GM18873 (cell line): ENCODE measurements around the gene XRCC1.
"Not testable (repeated sequence)": the region's sequence is repeated elsewhere in the genome, so short reads cannot be mapped to it uniquely, and the experiment has no call there.

Experiments
- ATAC-seq: cut with Tn5 transposase; IDR thresholded peaks from one replicate; pipeline ENCODE4 v1.9.1; 2021; ENCODE audit warnings: mild to moderate bottlenecking, moderate library complexity, moderate number of reproducible peaks; ENCODE audit not compliant: unreplicated experiment, low FRiP score

XRCC1 gene

DNA sequence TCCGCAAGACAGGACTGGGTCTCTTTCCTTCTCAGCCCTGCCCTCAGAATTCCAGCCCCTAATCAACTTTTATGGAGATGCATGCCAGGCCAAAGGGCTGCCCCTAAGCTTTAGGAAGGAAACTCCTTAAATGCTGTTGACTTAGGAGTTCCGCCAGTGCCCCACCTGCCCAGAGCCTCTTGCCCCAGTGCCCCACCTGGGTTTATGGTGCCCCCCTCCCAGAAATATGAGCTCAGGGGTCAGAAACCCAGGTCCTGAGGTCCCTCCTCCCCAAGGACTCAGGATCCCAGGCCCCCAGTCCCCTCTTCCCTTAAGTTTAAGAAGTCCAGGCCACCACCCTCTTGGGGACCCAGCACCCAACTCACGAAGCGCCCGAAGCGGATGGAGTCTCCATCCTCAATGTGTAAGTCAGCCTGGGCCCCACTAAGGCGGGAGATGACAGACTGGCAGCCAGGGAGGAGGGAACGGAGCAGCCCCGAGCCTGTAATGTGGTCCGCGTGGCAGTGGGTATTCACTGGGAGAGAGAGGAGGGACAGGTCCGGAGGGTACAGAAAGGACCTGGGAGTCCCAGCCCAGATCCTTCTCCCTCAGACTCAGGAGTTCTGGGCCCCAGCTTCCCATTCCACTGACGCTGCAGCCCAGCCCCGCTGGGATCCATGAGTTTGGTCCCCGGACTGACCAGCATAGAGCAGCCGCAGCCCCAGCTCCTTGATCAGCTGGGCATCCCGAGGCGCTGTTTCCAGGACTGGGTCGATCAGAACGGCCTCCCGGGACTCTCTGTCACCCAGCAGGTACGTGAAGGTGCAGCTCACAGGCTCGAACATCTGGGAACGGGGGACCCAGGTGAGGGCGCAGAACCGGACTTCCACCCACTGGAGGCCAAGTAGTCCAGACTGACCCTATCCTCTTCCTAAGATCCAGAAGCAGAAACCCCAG, 49.2 kb downstream of the XRCC1 start:
- ATAC-seq: no peak

DNA sequence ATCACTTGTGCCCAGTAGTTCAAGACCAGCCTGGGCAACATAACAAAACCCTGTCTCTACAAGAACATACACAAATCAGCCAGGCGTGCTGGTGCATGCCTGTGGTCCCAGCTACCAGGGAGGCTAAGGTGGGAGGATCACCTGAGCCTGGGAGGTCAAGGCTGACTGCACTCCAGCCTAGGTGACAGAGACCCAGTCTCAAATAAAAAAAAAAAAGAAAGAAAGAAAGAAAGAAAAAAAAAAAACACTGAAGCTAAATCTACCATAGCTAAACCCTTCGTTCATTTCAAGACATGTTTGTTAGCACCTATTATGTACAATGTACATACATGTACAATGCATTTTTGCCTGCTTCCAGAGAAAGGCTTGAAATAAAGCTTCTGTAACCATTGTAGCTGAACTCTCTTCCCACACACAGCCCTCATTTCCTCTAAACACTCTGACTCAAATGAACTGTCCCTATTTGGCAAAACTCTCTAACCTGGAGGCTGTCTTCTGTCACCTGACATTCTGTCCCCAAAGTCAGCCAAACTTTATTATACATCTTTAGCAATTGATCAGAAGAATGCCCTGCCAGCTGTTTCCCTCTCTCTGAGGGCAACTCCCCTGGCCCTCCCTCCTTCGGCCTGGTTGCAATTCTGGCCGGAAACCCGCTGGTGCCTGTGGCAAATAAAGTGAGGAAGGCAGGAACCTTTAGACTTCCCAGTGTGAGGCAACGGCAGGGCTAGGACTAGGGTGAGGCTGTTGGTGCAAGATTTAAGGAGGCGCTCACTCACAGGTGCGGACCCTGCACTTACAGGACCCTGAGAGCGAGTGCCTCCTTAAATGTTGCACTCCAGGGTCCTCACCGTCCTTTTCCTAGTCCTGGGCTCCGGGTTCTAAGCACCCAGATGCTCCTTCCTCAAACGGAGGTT, 50.1 kb downstream of the XRCC1 start:
- no peak for ATAC-seq

DNA sequence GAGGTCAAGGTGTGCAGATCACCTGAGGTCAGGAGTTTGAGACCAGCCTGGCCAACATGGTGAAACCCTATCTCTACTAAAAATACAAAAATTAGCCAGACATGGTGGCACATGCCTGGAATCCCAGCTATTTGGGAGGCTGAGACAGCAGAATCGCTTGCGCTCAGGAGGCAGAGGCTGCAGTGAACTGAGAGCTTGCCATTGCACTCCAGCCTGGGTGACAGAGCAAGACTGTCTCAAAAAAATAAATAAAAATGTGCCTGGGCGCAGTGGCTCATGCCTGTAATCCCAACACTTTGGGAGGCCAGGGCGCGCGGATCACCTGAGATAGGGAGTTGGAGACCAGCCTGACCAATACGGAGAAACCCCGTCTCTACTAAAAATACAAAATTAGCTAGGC, 51.6 kb downstream of the XRCC1 start:
- ATAC-seq: not testable (repeated sequence)

DNA sequence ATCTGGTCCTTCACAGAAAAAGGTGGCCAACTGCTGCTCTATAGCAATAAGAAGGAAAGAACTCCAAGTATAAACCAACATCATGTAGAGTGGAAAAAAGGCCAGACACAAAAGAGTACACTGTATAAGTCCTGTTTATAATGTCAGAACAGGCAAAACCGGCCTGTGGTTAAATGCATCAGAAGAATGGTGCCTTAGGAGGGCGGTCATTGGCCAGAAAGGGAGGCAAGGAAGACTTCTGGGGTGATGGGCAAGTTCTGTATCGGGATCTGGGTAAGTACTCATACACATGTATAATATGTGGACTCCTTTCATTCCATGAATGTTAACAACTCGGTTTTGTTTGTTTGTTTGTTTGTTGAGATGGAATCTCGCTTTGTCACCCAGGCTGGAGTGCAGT, 52.4 kb downstream of the XRCC1 start:
- ATAC-seq: no peak

DNA sequence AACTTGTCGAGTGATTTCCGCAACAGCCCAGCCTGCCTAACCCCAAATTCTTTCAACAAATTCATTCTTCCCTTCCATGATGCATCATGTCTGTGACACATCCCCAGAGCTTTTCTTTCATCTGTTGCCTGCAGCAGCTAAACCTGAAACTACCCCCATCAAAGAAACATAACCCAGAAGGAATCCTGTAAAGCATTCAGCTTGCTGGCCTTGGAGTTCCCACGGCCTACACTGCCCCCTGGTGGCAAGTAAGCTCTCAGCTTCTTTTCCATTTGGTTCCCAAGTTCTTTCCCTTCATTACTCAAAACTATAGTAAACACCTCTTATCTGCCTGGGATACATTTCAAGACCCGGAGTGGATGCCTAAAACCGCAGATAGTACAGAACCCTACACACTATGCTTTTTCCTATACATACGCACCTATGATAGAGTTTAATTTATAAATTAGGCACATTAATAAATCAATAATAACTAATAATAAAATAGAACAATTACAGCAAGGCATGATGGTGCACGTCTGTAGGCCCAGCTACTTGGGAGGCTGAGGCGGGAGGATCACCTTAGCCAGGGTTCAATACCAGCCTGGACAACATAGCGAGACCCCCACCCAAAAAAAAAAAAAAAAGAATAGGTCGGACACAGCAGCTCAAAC, 55.8 kb downstream of the XRCC1 start:
- ATAC-seq: no peak

DNA sequence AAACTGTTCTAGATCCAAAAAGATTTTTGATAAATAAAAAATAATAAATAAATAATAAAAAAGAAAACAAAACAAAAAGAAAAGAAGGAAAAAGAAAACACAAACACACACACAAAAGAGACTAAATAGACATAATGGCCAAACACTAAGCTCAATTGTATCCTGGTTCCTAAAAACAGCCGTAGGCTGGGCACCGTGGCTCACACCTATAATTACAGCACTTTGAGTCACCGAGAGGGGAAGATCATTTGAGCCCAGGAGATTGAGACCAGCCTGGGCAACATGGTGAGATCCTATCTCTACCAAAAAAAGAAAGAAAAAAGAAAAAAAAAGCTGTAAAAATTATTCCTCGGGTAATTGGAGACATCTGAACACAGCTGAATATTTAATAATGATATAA, 57.3 kb downstream of the XRCC1 start:
- no peak for ATAC-seq

DNA sequence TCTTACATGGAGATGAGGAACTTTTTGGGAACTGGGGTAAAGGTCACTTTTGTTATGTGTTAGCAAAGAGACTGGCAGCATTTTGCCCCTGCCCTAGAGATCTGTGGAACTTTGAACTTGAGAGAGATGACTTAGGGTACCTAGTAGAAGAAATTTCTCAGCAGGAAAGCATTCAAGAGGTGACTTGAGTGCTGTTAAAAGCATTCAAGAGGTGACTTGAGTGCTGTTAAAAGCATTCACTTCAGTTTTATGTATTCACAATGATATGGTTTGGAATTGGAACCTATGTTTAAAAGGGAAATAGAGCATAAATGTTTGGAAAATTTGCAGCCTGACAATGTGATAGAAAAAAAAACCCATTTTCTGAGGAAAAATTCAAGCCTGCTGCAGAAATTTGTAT, 62.9 kb downstream of the XRCC1 start:
- ATAC-seq: not testable (repeated sequence)

DNA sequence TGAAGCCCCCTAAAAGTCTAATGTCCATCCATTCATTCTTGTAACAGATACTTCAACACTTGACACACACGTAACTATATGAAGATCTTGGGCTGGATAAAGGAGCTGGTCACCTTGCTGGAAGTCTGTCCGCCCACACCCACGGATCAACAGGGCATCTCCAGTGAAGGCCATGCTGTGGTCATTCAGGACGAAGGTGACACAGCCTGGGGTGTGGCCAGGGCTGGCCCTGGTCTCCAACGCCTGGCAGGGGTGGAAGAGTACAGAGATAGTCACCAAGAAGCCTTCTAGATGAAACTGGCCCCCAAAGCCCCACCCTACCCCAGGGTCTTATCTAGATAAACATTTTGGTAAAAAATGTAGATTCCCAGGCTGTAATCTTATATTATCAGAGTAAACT, 64.0 kb downstream of the XRCC1 start:
- ATAC-seq: no peak

DNA sequence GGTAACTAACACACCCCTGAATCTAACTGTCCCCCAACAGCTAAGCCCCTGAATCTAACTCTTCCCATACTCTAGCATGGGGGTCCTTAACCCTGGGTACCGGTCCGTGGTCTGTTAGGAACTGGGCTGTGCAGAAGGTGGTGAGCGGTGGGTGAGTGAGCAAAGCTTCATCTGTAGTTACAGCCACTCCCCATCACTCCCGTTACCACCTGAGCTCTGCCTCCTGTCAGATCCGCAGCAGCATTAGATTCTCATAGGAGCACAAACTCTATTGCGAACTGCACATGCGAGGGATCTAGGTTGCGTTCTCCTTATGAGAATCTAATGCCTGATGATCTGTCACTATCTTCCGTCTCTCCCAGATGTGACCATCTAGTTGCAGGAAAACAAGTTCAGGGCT, 64.6 kb downstream of the XRCC1 start:
- no peak for ATAC-seq

DNA sequence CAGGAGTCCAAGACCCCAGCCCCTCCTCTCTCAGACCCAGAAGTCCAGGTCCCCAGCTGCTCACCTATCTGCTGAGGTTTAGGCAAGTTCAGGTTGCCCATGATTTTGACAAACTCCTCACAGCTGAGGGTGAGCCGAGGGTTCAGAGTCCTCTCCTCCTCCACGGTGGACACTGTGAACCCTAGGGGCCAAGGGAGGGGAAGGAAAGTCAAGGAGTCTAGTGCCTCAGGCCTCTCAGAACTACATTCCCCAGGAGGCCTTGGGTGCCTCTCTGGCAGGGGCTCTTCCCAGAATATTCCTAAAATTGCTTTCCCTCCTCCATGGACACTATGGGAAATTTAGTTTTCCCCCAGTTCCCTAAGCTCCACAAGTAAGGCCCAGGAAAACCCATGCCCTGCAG, 67.4 kb downstream of the XRCC1 start:
- ATAC-seq: no peak

DNA sequence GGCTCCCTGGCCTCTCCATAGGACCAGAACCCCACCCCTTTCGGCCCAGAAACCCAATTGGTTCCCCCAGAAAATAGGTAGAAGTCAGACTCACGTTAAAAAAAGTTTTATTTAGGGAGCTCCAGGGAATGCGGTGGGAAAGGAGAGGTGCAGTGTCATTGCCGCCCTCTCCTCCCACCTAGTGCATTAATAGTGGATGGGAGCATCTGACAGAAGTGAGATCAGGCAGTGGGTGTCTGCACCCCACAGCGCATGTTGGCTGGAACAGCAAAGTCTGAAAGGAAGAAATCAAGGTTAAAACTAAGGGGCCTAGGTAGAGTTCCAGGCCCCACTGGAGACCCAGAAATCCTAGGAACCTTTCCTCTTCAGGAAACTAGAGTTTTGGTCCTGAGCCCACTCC, 68.7 kb downstream of the XRCC1 start:
- ATAC-seq: no peak

DNA sequence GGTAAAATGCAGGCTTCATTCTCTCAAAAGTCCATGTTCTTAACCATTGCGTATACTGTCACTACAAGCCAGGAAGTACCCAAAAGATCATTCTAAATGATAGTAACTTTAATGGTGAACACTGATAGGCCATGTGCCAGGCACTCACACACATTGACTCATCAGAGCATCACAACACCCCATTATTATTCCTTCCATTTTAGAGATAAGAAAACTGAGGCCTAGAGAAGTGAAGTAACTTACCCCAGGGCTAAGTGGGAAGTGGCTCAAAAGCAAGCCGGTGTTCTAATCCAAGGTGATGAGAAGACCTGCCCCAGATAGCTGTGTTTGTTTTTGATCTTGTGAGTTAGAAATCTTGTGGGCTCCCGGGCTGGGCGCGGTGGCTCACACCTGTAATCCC, 69.4 kb downstream of the XRCC1 start:
- ATAC-seq: no peak

DNA sequence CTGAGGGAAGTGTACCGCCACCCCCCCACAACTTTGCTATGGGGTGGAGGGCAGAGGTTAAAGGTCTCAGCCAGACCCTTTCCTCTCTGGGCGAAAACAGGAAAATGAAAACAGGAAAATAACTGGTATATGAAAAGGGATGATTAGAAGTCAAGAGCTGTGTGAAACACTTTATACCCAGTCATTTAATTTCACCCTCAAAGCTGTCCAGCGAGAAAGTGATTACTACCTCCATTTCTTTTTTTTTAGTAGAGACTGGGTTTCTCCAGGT, 70.2 kb downstream of the XRCC1 start:
- no peak for ATAC-seq

DNA sequence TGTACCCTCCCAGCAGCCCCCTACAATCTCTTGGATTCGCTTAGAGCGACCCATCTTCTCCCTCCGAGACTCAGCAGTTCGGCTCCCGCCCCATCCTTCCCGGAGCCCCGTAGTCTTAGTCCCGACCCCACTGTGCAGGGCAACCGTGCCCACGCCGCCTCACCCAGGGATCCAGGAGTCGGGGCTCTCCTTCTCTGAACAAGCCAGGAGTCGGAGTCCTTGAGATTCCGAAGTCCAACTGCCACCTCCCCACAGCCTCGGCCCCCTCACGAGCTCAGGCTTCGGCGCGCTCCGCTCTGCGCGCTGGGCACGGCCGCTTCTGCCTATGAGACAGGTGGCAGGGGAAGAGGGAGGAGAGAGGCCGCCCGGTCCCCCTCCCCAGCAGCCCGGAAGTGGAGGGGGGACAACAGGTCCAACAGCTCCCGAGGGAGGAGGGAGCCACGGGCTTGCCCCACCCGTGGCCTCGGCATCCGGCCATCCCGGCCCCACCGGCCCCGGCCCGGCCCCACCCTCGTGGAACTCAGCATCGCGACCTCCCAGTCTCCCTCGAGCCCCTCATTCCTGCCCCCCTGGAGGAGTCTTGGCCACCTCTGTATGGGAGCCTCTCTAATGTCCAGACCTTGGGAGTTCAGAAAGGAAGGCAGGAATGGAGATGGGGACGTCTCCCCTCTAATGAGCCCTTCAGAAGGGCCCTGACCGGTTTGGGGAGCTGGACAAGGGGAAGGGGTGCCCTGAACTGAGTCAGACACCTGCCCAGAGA, 70.7 kb downstream of the XRCC1 start, which contains the start of gene PHLDB3:
Gene PHLDB3, minus strand, starts transcription at position 321 of the 760 bp plus-strand sequence. CDS start 628 bp downstream, outside the sequence.
- peak; percentile 9 for ATAC-seq

DNA sequence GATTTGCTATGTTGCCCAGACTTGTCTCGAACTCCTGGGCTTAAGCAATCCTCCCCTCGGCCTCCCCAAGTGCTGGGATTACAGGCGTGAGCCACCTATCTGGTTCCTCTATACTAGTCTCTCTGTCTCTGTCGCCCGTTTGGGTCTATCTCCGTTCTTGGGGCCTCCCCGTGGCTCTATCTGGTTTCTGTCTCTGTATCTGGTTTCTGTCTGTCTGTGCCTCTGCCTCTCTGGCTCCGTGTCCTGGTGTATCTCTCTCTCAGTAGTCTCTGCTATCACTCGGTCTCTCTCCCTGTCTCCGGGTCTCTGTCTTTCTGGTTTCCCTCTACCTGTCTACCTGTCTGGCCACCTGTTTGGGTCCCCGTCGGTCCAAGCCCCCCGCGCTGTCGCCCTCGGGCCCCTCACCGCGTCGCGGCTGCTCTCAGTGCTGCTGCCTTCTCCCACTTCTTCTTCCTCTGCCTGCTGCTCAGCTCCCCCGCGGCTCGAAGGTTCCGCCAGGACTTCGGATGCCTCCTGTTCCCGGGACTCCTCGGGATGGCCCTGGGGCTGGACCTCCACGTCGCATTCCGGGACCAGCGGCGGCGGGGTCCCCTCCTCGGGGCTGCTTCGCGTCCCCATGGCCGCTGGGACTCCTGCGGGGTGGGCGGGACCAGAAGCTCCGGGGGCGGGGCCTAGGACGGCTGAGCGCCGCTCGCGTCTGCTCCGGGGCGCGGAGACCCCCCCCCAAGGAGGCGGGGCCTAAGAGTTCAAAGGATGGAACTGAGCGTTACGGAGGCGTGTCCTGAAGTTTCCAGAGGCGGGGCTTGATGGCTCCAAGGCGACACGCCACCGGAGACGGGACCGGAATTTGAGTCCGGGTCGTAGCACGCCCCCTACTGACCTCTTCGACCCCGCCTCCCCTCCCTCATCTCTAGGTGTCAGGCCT, 71.6 kb downstream of the XRCC1 start:
- ATAC-seq: peak; percentile 63

DNA sequence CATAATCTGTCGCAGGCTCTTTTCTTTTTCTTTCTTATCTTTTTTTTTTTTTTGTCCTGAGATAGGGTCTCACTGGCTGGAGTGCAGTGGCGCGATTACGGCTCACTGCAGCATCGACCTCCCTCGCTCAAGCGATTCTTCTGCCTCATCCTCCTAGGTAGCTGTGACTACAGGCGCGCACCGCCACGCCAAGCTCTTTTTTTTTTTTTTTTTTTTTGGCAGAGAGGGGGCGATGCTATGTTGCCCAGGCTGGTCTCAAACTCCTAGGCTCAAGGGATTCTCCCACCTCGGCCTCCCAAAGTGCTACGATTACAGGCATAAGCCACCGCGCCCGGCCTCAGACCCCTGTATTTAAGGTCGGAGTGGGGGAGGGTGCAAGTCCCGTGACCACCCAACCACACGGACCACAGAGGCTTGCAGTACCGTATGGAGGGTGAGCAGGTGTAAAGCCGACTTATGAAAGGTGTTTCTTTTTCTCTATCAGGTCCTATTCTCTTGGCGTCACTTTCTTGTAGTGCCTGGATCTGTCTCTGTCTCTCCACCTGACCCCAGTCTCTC, 72.8 kb downstream of the XRCC1 start:
- no peak for ATAC-seq

DNA sequence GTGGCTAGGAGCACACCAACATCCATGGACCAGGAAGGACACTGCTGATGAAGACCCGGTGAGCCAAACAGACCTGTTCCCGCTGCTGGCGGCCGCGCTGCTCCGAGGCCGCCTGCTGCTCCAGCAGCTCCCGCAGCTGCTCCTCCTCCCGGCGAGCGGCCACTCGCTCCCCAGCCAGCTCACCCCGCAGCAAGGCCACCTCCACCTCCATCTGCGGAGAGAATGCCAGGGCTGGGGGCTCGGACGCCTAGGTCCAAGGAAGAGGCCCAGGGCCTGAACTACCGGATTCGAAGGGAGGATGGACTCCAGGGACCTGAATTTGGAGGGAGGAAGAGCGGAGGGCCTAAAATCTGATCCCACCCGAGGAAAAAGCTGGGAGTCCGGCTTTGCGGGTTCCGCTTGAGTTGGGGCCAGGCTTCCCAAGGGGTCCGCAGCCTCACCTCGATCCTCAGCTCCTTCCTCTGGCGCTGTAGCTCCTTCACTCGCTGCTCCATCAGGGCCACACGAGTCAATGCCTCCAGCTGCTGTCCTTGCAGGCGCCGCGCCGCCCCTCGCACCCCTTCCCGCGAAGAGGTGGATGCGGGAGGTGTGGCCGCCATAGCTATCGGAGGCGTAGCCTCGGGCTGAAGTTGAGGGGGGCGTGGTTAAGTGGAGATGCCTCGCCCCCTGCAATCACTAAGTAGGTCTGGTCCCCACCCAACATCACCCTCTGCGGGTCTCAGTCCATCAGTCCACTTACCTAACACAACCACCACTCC, 73.5 kb downstream of the XRCC1 start:
- no peak for ATAC-seq

DNA sequence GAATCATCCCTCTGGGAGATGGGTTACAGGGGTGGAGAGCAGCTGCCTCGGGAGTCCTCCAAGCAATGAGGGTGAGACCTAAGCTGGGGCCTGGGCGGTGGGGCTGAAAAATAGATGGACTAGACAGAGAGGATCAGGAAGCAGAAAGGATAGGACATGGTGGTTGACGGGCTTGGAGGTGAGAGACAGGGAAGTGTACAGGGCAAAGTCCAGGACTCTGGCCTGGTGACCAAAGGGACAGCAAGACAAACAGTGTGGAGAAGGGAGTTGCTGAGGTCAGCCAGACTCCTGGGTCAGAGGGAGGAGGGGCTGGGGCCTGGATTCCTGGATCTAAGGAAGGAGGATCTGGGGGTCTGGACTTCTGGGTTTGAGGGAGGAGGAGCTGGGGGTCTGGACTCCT, 76.3 kb downstream of the XRCC1 start:
- ATAC-seq: no peak
